Thymus (tissue), 11 donors: ENCODE results near the gene TRPV5. TPM values are rescaled to one million over a fixed set of nuclear protein-coding genes. Genes with fewer than 3 reads are reported as not detected.

Source experiments
- DNase-seq, 9 donors: peaks; one replicate each; pipeline ENCODE4 v3.0.0-alpha.2; 2013; ENCODE audit warnings: low spot score in 9 of 9, low read depth in 6 of 9, missing footprints in 1 of 9
- H3K27ac ChIP-seq, 2 donors: one replicate each; pipeline ENCODE4 v1.5.1; 2013; ENCODE audit warnings: control low read depth in 1 of 2, low read depth in 1 of 2, low read length in 1 of 2, mild to moderate bottlenecking in 1 of 2, moderate library complexity in 1 of 2
- H3K27me3 ChIP-seq, 2 donors: one replicate each; pipeline ENCODE4 v1.5.1; 2013; ENCODE audit warnings: low read length in 1 of 2; ENCODE audit not compliant: control insufficient read depth in 2 of 2, insufficient read depth in 1 of 2
- H3K36me3 ChIP-seq, 2 donors: one replicate each; pipeline ENCODE4 v1.5.1; 2013; ENCODE audit warnings: low read length in 1 of 2, mild to moderate bottlenecking in 1 of 2, moderate library complexity in 1 of 2; ENCODE audit not compliant: control insufficient read depth in 2 of 2, insufficient read depth in 2 of 2
- H3K4me1 ChIP-seq, 2 donors: one replicate each; pipeline ENCODE4 v1.5.1; 2013; ENCODE audit warnings: low read length in 2 of 2; ENCODE audit not compliant: control insufficient read depth in 2 of 2, insufficient read depth in 2 of 2
- H3K4me3 ChIP-seq, 2 donors: one replicate each; pipeline ENCODE4 v1.5.1; 2013; ENCODE audit warnings: low read length in 2 of 2, control low read depth in 1 of 2, mild to moderate bottlenecking in 1 of 2
- H3K9me3 ChIP-seq, 2 donors: one replicate each; pipeline ENCODE4 v1.5.1; 2013; ENCODE audit warnings: low read length in 1 of 2, mild to moderate bottlenecking in 1 of 2; ENCODE audit not compliant: control insufficient read depth in 2 of 2, insufficient read depth in 1 of 2
- WGBS: extraction: QIAGEN DNeasy Blood & Tissue Kit; methylation state at CpG from one replicate; pipeline ENCODE4 v1.1.7; 2013; 5-methylcytosine and 5-hydroxymethylcytosine counted together
- polyA plus RNA-seq: library from polyadenylated mRNA; stranded (reverse); fragments of 200-250 nt; gene quantifications from one replicate; pipeline ENCODE4 v1.2.3, GENCODE V29; 2013
- total RNA-seq: library from RNA; stranded (reverse); fragments of 120-200 nt; gene quantifications from one replicate; pipeline ENCODE4 v1.2.4, GENCODE V29; 2013
- donor health status: healthy.

TRPV5 gene
- total and polyA plus RNA-seq, 2 donors = 0.02 to 0.05 TPM

GRCh38 chr7:142932386-142933091, 1.0 kb downstream of the TRPV5 start:
- Histone ChIP-seq H3K36me3 (no peaks in the 10 kb centered on the region), H3K27ac (no peak overlapping the region), H3K4me3 (no peak overlapping the region), H3K27me3 (no peaks in the 10 kb centered on the region), H3K9me3 (no peaks in the 10 kb centered on the region), H3K4me1 (peaks cover 0 to 26% of the 10 kb centered on the region in 2 donors)
- DNase-seq = no peak
- WGBS = 77% methylated on average over 5 of the region's 5 CpGs

- Histone ChIP-seq H3K27me3 (no peaks in the 10 kb centered on the region), H3K4me3 (no peak overlapping the region), H3K4me1 (peaks cover 0 to 18% of the 10 kb centered on the region in 2 donors), H3K9me3 (no peaks in the 10 kb centered on the region), H3K27ac (no peak overlapping the region), H3K36me3 (no peaks in the 10 kb centered on the region)
- DNase-seq = no peak
- 96% methylated on average over 11 of the region's 11 CpGs for WGBS
These were observed 3.3 kb downstream of the TRPV5 start for GRCh38 chr7:142930126-142930730.

- Histone ChIP-seq H3K27ac (no peak overlapping the region), H3K36me3 (no peaks in the 10 kb centered on the region), H3K4me3 (no peak overlapping the region), H3K9me3 (no peaks in the 10 kb centered on the region), H3K4me1 (peaks cover 0 to 5% of the 10 kb centered on the region in 2 donors), H3K27me3 (no peaks in the 10 kb centered on the region)
- WGBS = 92% methylated on average over 8 of the region's 8 CpGs
- DNase-seq = no peak
These were observed 5.6 kb downstream of the TRPV5 start for GRCh38 chr7:142927949-142928348.

GRCh38 chr7:142927085-142927745, 6.3 kb downstream of the TRPV5 start:
- DNase-seq = no peak
- no peaks in the 10 kb centered on the region for H3K4me1 ChIP-seq
- H3K27ac ChIP-seq = no peak overlapping the region
- H3K9me3 ChIP-seq = no peaks in the 10 kb centered on the region
- no peak overlapping the region for H3K4me3 ChIP-seq
- H3K36me3 ChIP-seq = no peaks in the 10 kb centered on the region
- no peaks in the 10 kb centered on the region for H3K27me3 ChIP-seq
- WGBS = 86% methylated on average over 7 of the region's 7 CpGs

- no peaks in the 10 kb centered on the region for H3K27me3 ChIP-seq
- H3K36me3 ChIP-seq = no peaks in the 10 kb centered on the region
- no peak overlapping the region for H3K27ac ChIP-seq
- 94% methylated on average over 12 of the region's 12 CpGs for WGBS
- H3K9me3 ChIP-seq = no peaks in the 10 kb centered on the region
- DNase-seq = no peak
- no peak overlapping the region for H3K4me3 ChIP-seq
- no peaks in the 10 kb centered on the region for H3K4me1 ChIP-seq
These were observed 8.1 kb downstream of the TRPV5 start for GRCh38 chr7:142925413-142925812.

GRCh38 chr7:142923391-142923790, 10.2 kb downstream of the TRPV5 start:
- no peaks in the 10 kb centered on the region for H3K9me3 ChIP-seq
- no peak overlapping the region for H3K27ac ChIP-seq
- 69% methylated on average over 2 of the region's 2 CpGs for WGBS
- no peak for DNase-seq
- H3K4me1 ChIP-seq = no peaks in the 10 kb centered on the region
- no peak overlapping the region for H3K4me3 ChIP-seq
- H3K27me3 ChIP-seq = no peaks in the 10 kb centered on the region
- no peaks in the 10 kb centered on the region for H3K36me3 ChIP-seq

- Histone ChIP-seq H3K27ac (no peak overlapping the region), H3K36me3 (no peaks in the 10 kb centered on the region), H3K9me3 (no peaks in the 10 kb centered on the region), H3K27me3 (no peaks in the 10 kb centered on the region), H3K4me3 (no peak overlapping the region), H3K4me1 (no peaks in the 10 kb centered on the region)
- no peak for DNase-seq
- 97% methylated on average over 3 of the region's 3 CpGs for WGBS
These were observed 13.9 kb downstream of the TRPV5 start for GRCh38 chr7:142919656-142920055.

GRCh38 chr7:142918901-142919300, 14.6 kb downstream of the TRPV5 start:
- Histone ChIP-seq H3K27me3 (no peaks in the 10 kb centered on the region), H3K4me3 (no peak overlapping the region), H3K4me1 (no peaks in the 10 kb centered on the region), H3K27ac (no peak overlapping the region), H3K9me3 (no peaks in the 10 kb centered on the region), H3K36me3 (no peaks in the 10 kb centered on the region)
- 99% methylated on average over 2 of the region's 2 CpGs for WGBS
- DNase-seq = no peak

- Histone ChIP-seq H3K27ac (no peak overlapping the region), H3K9me3 (no peaks in the 10 kb centered on the region), H3K4me1 (no peaks in the 10 kb centered on the region), H3K4me3 (no peak overlapping the region), H3K27me3 (no peaks in the 10 kb centered on the region), H3K36me3 (no peaks in the 10 kb centered on the region)
- 94% methylated on average over 3 of the region's 3 CpGs for WGBS
- DNase-seq = no peak
These were observed 16.1 kb downstream of the TRPV5 start for GRCh38 chr7:142917447-142917846.
